Mucosa of descending colon (tissue), 3 donors: ENCODE measurements around the gene ANKH. TPM values are rescaled to one million over a fixed set of nuclear protein-coding genes. Genes with fewer than 3 reads are reported as not detected.
"Not testable (repeated sequence)": the region's sequence is repeated elsewhere in the genome, so short reads cannot be mapped to it uniquely, and the experiment has no call there.

Source experiments
- ATAC-seq: fragments of 200-7000 bp; cut with Tn5 transposase; one replicate; pipeline ENCODE4 v1.9.1; 2020; ENCODE audit warnings: mild to moderate bottlenecking, moderate library complexity
- DNase-seq, 3 donors: peaks; one replicate each; pipeline ENCODE4 v3.0.0-alpha.2; 2020
- H3K36me3 ChIP-seq: fragments of 200-600 bp; one replicate; pipeline ENCODE4 v1.8.0; 2021; ENCODE audit warnings: low read depth, mild to moderate bottlenecking
- H3K4me1 ChIP-seq: fragments of 200-600 bp; one replicate; pipeline ENCODE4 v1.8.0; 2021; ENCODE audit warnings: low read depth, mild to moderate bottlenecking
- H3K4me3 ChIP-seq: fragments of 200-600 bp; one replicate; pipeline ENCODE4 v1.8.0; 2021; ENCODE audit warnings: mild to moderate bottlenecking
- H3K9me3 ChIP-seq: fragments of 200-600 bp; one replicate; pipeline ENCODE4 v1.8.0; 2021; ENCODE audit warnings: mild to moderate bottlenecking
- CTCF ChIP-seq: fragments of 200-600 bp; IDR thresholded peaks from one replicate; pipeline ENCODE4 v1.8.0; 2022; ENCODE audit warnings: antibody characterized with exemption, mild to moderate bottlenecking
- intact Hi-C, 2 donors: fragments of 100-400 bp; cut with DNase I in 1 of 2; cut with micrococcal nuclease in 1 of 2; formaldehyde crosslinking; loops; one replicate each; pipeline versions ENCODE4 v1.11.0 to v1.11.1; 2022; cut with DNase I, micrococcal nuclease
- total RNA-seq, 3 donors: library from RNA; stranded (reverse); fragmentation: NEBNext Ultra II Directional in 2 of 3; extraction: Animal tissue kit (Norgen Biotek cat#: 25700) in 2 of 3; gene quantifications; one replicate each; pipeline versions ENCODE4 v1.2.1 to v1.2.4, GENCODE V29; 2021 to 2023
- donor health status: DM: no; HTN: no; CAD: no; lungs with moderate emphysema.
- donor health status: DM: no; HTN: no; CAD: no.
- donor health status: DM: no; HTN: yes; CAD: no.

ANKH gene
- total RNA-seq, 3 donors from 2014 or later: 85.4 to 177 (median 105) TPM

- TF ChIP-seq CTCF: no peak
- H3K36me3 ChIP-seq: no peaks in the 10 kb centered on the region
- intact Hi-C loops: no loop called here
- no peak for DNase-seq
- no peaks in the 10 kb centered on the region for H3K4me1 ChIP-seq
- no peaks in the 10 kb centered on the region for H3K9me3 ChIP-seq
- no peak for ATAC-seq
- no peak overlapping the region for H3K4me3 ChIP-seq
These were observed 31.0 kb downstream of the ANKH start for GRCh38 chr5:14840624-14841023.

GRCh38 chr5:14838396-14839319 is 32.9 kb downstream of the ANKH start:
- H3K9me3 ChIP-seq: no peaks in the 10 kb centered on the region
- DNase-seq (no peak), ATAC-seq (no peak)
- no peak overlapping the region for H3K4me3 ChIP-seq
- intact Hi-C loops: no loop called here
- no peaks in the 10 kb centered on the region for H3K4me1 ChIP-seq
- H3K36me3 ChIP-seq: no peaks in the 10 kb centered on the region
- no peak for TF ChIP-seq CTCF

- intact Hi-C loops, H3K4me3 ChIP-seq, DNase-seq, H3K9me3 ChIP-seq, H3K36me3 ChIP-seq, ATAC-seq, H3K4me1 ChIP-seq: not testable (repeated sequence)
These were observed 34.0 kb downstream of the ANKH start for GRCh38 chr5:14837423-14838122.

GRCh38 chr5:14834584-14835550 is 36.7 kb downstream of the ANKH start:
- Histone ChIP-seq H3K36me3 (no peaks in the 10 kb centered on the region), H3K9me3 (no peaks in the 10 kb centered on the region), H3K4me3 (no peak overlapping the region), H3K4me1 (no peaks in the 10 kb centered on the region)
- ATAC-seq: no peak
- intact Hi-C loops: no loop called here
- TF ChIP-seq CTCF: no peak
- DNase-seq: no peak

GRCh38 chr5:14834062-14834461 is 37.5 kb downstream of the ANKH start:
- H3K4me1 ChIP-seq: no peaks in the 10 kb centered on the region
- no peaks in the 10 kb centered on the region for H3K9me3 ChIP-seq
- TF ChIP-seq CTCF: no peak
- no peak overlapping the region for H3K4me3 ChIP-seq
- ATAC-seq: no peak
- DNase-seq: no peak
- H3K36me3 ChIP-seq: no peaks in the 10 kb centered on the region
- intact Hi-C loops: no loop called here
